ENCODE results near the gene RAET1L.
"Not testable (repeated sequence)": the region's sequence is repeated elsewhere in the genome, so short reads cannot be mapped to it uniquely, and the experiment has no call there.

The RAET1L gene

GRCh38 chr6:149977221-149977620 lies 48.1 kb downstream of the RAET1L start:
- no peak overlapping the region for H3K4me3 ChIP-seq
- DNase-seq (ENCODE audit: low spot score): no peak
- TF ChIP-seq, protein P1, sequence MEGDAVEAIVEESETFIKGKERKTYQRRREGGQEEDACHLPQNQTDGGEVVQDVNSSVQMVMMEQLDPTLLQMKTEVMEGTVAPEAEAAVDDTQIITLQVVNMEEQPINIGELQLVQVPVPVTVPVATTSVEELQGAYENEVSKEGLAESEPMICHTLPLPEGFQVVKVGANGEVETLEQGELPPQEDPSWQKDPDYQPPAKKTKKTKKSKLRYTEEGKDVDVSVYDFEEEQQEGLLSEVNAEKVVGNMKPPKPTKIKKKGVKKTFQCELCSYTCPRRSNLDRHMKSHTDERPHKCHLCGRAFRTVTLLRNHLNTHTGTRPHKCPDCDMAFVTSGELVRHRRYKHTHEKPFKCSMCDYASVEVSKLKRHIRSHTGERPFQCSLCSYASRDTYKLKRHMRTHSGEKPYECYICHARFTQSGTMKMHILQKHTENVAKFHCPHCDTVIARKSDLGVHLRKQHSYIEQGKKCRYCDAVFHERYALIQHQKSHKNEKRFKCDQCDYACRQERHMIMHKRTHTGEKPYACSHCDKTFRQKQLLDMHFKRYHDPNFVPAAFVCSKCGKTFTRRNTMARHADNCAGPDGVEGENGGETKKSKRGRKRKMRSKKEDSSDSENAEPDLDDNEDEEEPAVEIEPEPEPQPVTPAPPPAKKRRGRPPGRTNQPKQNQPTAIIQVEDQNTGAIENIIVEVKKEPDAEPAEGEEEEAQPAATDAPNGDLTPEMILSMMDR (IDR thresholded peaks at IDR 0.05): no peak
- H3K27ac ChIP-seq: no peak overlapping the region

- no peak for DNase-seq (ENCODE audit: low spot score)
- H3K27ac ChIP-seq: no peak overlapping the region
- TF ChIP-seq, protein P1 (IDR thresholded peaks at IDR 0.05): no peak
- H3K4me3 ChIP-seq: no peak overlapping the region
Observed at GRCh38 chr6:149975400-149975799, 49.9 kb downstream of the RAET1L start.

DNA sequence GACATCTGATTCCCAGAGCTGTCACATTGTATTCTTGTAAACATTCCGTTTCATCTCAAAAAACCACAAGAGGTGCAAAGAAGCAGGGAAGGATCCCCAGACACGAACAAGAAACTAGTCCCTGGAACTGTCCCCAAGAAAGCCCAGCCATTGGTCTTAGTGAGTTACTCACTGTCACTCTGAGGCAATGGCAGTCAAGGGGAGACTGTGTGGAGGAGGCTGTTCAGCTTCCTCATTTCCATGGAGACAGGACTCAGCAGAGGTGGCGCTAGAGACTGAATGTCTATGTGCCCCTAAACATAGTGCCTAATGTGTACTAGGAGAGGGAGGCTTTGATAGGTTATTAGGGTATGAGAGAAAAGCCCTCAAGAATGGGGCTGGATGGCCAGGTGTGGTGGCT lies 50.5 kb downstream of the RAET1L start:
- H3K27ac ChIP-seq: no peak overlapping the region
- no peak for DNase-seq (ENCODE audit: low spot score)
- TF ChIP-seq, protein P1 (IDR thresholded peaks at IDR 0.05): no peak
- H3K4me3 ChIP-seq: no peak overlapping the region

- not testable (repeated sequence) for H3K27ac ChIP-seq; H3K4me3 ChIP-seq; DNase-seq (ENCODE audit: low spot score)
Observed at GRCh38 chr6:149974394-149974793, 50.9 kb downstream of the RAET1L start.

DNA sequence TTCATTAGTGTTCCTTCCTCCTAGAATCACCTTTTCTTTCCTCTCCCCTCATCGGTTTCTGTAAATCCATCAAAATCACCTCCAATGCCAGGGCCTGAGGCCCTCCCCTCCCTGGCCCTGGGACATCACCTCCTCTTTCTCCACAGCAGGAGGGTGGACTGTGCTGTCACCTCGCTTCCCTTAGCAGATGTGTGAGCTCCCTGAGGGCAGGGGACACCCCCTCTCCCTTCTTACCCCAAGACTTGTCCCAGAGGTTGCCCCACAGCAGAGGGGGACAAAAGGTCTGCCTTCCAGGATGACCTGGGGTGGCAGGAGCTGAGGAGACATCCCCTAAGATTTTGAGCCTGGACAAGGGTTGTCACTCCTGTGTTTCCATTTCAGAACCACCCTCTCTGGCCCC lies 55.7 kb downstream of the RAET1L start:
- Histone ChIP-seq H3K4me3 (no peak overlapping the region), H3K27ac (no peak overlapping the region)
- TF ChIP-seq, protein P1 (IDR thresholded peaks at IDR 0.05): no peak
- no peak for DNase-seq (ENCODE audit: low spot score)

DNA sequence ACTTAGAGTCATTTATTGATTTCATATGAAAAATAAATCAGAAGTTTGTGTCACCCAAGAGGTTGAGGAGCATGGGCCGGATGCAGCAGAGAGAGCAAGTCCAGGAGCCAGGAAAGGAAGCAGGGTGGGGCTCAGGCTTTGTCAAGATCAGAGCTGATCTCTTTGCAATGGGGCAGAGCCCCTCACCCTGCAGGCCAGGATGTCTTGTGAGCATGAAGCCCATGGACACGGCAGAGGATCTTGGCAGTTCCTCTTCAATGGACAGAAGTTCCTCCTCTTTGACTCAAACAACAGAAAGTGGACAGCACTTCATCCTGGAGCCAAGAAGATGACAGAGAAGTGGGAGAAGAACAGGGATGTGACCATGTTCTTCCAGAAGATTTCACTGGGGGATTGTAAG lies 56.4 kb downstream of the RAET1L start:
- H3K27ac ChIP-seq; H3K4me3 ChIP-seq; DNase-seq (ENCODE audit: low spot score): not testable (repeated sequence)

All from coronary artery (tissue), 2 donors.